Vagina (tissue), 2 donors: ENCODE data around the gene TXN2.
"Not testable (repeated sequence)": the region's sequence is repeated elsewhere in the genome, so short reads cannot be mapped to it uniquely, and the experiment has no call there.

Experiments
- CTCF ChIP-seq, 3 experiments: fragments of 450-650 bp in 2 of 3; fragments of 200-600 bp in 1 of 3; sonication (generic) in 1 of 3; IDR thresholded peaks; one replicate each; pipeline ENCODE4 v1.5.1; 2017 to 2019; ENCODE audit warnings: antibody characterized with exemption in 3 of 3, mild to moderate bottlenecking in 2 of 3, moderate library complexity in 2 of 3
- POLR2AphosphoS5 ChIP-seq, 2 donors: sonication (generic); formaldehyde crosslinking; IDR thresholded peaks; one replicate each; pipeline ENCODE4 v1.9.0; 2017; ENCODE audit warnings: antibody characterized with exemption in 2 of 2, mild to moderate bottlenecking in 2 of 2, low read depth in 1 of 2; ENCODE audit not compliant: insufficient read depth in 1 of 2

GRCh38 chr22:36424466-36424865, 57.0 kb downstream of the TXN2 start:
- TF ChIP-seq POLR2AphosphoS5 (IDR thresholded peaks at IDR 0.05; ENCODE audit: insufficient read depth in 1 of 2, low read depth in 1 of 2); CTCF (IDR thresholded peaks at IDR 0.05): not testable (repeated sequence)
